Left ventricle myocardium inferior (tissue), 1 donor: ENCODE data around the gene NR1D2. TPM values are rescaled to one million over a fixed set of nuclear protein-coding genes. Genes with fewer than 3 reads are reported as not detected.

ENCODE experiments used
- DNase-seq: peaks from one replicate; pipeline ENCODE4 v3.0.0-alpha.2; 2020
- H3K27ac ChIP-seq: fragments of 200-600 bp; replicated peaks from 2 replicates; pipeline ENCODE4 v1.8.0; 2021
- H3K27me3 ChIP-seq: fragments of 200-600 bp; 2 replicates; pipeline ENCODE4 v1.8.0; 2021; ENCODE audit warnings: low read depth
- H3K36me3 ChIP-seq: fragments of 200-600 bp; 2 replicates; pipeline ENCODE4 v1.8.0; 2021
- H3K4me1 ChIP-seq: fragments of 200-600 bp; 2 replicates; pipeline ENCODE4 v1.8.0; 2021
- H3K4me3 ChIP-seq: fragments of 200-600 bp; 2 replicates; pipeline ENCODE4 v1.8.0; 2021; ENCODE audit warnings: mild to moderate bottlenecking, moderate library complexity
- H3K9me3 ChIP-seq: fragments of 200-600 bp; replicated peaks from 2 replicates; pipeline ENCODE4 v1.8.0; 2021
- CTCF ChIP-seq: fragments of 200-600 bp; IDR thresholded peaks from 2 replicates; pipeline ENCODE4 v1.8.0; 2021; ENCODE audit warnings: antibody characterized with exemption, mild to moderate bottlenecking, borderline replicate concordance
- intact Hi-C: fragments of 100-400 bp; cut with micrococcal nuclease; formaldehyde crosslinking; loops from one replicate; pipeline ENCODE4 v1.11.0; 2022
- total RNA-seq: library from RNA; stranded (reverse); fragmentation: NEBNext Ultra II Directional; extraction: Animal tissue kit (Norgen Biotek cat#: 25700); gene quantifications from one replicate; pipeline ENCODE4 v1.2.1, GENCODE V29; 2021
- donor health status: DM: no; HTN: yes; CAD: no; lungs with severe emphysema.

Gene NR1D2
- total RNA-seq, 1 donor from 2014 or later: 43.5 TPM

- no peak overlapping the region for H3K4me3 ChIP-seq
- no peak for TF ChIP-seq CTCF
- H3K4me1 ChIP-seq: peaks cover 45% of the 10 kb centered on the region
- H3K9me3 ChIP-seq: no peaks in the 10 kb centered on the region
- H3K27me3 ChIP-seq: no peaks in the 10 kb centered on the region
- DNase-seq: no peak
- intact Hi-C loops: no loop called here
- no peak overlapping the region for H3K27ac ChIP-seq
- peaks cover 83% of the 10 kb centered on the region for H3K36me3 ChIP-seq
Measured at GRCh38 chr3:23961066-23961465, 16.0 kb downstream of the NR1D2 start.

- H3K4me3 ChIP-seq: no peak overlapping the region
- intact Hi-C loops: no loop called here
- H3K36me3 ChIP-seq: peaks cover 85% of the 10 kb centered on the region
- H3K9me3 ChIP-seq: no peaks in the 10 kb centered on the region
- H3K4me1 ChIP-seq: peaks cover 50% of the 10 kb centered on the region
- DNase-seq: no peak
- H3K27me3 ChIP-seq: no peaks in the 10 kb centered on the region
- no peak overlapping the region for H3K27ac ChIP-seq
- no peak for TF ChIP-seq CTCF
Measured at GRCh38 chr3:23961913-23962312, 16.8 kb downstream of the NR1D2 start.

GRCh38 chr3:23964537-23965235 is 19.6 kb downstream of the NR1D2 start:
- Histone ChIP-seq H3K9me3 (no peaks in the 10 kb centered on the region), H3K4me1 (peaks cover 51% of the 10 kb centered on the region), H3K27me3 (no peaks in the 10 kb centered on the region), H3K36me3 (peaks cover 97% of the 10 kb centered on the region), H3K4me3 (no peak overlapping the region), H3K27ac (no peak overlapping the region)
- TF ChIP-seq CTCF: no peak
- no peak for DNase-seq
- intact Hi-C loops: no loop called here

- intact Hi-C loops: no loop called here
- Histone ChIP-seq H3K4me1 (peaks cover 50% of the 10 kb centered on the region), H3K27ac (no peak overlapping the region), H3K4me3 (no peak overlapping the region), H3K36me3 (peaks cover 87% of the 10 kb centered on the region), H3K27me3 (no peaks in the 10 kb centered on the region), H3K9me3 (no peaks in the 10 kb centered on the region)
- no peak for TF ChIP-seq CTCF
- no peak for DNase-seq
Measured at GRCh38 chr3:23966328-23966727, 21.2 kb downstream of the NR1D2 start.

GRCh38 chr3:23968463-23969184 is 23.5 kb downstream of the NR1D2 start:
- H3K36me3 ChIP-seq: peaks cover 83% of the 10 kb centered on the region
- H3K9me3 ChIP-seq: no peaks in the 10 kb centered on the region
- no peak for DNase-seq
- H3K27ac ChIP-seq: no peak overlapping the region
- TF ChIP-seq CTCF: no peak
- no peaks in the 10 kb centered on the region for H3K27me3 ChIP-seq
- intact Hi-C loops: no loop called here
- H3K4me3 ChIP-seq: no peak overlapping the region
- H3K4me1 ChIP-seq: peaks cover 48% of the 10 kb centered on the region
